Myocyte (in vitro differentiated cells): ENCODE results near the gene GATM. TPM values are rescaled to one million over a fixed set of nuclear protein-coding genes. Genes with fewer than 3 reads are reported as not detected.

ENCODE experiments used
- DNase-seq: peaks from one replicate; pipeline ENCODE4 v3.0.0-alpha.2; 2012; ENCODE audit warnings: low read depth
- polyA plus RNA-seq: library from polyadenylated mRNA; unstranded; fragments of >200 nt; gene quantifications from one replicate; pipeline ENCODE4 v1.2.1, GENCODE V29; 2012; ENCODE audit warnings: missing spikeins
- total RNA-seq: library from RNA; depleted of rRNA; stranded (reverse); fragments of >200 nt; gene quantifications from 2 replicates; pipeline ENCODE4 v1.2.3, GENCODE V29; 2014

GATM gene, protein sequence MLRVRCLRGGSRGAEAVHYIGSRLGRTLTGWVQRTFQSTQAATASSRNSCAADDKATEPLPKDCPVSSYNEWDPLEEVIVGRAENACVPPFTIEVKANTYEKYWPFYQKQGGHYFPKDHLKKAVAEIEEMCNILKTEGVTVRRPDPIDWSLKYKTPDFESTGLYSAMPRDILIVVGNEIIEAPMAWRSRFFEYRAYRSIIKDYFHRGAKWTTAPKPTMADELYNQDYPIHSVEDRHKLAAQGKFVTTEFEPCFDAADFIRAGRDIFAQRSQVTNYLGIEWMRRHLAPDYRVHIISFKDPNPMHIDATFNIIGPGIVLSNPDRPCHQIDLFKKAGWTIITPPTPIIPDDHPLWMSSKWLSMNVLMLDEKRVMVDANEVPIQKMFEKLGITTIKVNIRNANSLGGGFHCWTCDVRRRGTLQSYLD
- total RNA-seq, result 36.4 and 47.1 TPM in 2 replicates
- 4.3 TPM for polyA plus RNA-seq

DNA sequence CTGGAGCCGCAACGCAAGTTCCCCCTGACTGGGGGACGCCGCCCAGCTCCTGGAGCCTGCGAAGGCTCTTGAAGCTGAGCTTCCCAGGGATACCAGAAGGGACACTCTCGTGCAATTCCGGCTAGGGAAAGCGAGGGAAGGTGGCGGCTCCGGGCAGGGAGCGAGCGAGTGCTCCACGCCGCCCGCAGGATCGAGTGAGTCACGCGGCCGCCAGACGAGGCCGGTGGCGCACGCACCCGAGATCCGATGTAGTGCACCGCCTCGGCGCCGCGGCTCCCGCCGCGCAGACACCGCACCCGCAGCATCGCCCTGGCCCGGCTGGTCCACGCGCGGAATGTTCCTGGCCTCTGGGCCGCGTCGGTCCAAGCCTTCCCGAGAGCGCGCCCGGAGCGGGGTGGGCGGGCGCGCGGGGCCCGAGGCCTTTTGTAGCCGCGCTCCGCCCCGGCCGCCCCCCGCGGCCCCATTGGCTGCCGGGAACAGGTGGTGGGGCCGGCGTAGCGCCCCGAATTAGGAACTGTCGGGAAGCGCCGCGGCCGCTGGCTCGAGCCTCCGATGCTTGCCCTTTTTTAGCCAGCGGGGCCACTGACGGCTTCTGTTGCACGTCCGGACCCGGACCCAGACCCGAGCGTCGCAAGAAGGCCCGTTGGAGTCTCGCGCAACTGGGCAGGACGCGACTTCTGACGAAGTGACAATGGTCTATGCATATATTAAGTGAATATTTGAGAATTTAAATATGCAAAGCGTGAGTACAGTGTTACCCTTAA lies at the start of gene GATM:
Gene GATM (minus strand): TSS at position 396 of the 764 bp plus-strand sequence. CDS start 91 bp downstream, at position 305.
- peak; percentile 88 for DNase-seq

GRCh38 chr15:45427085-45427484 lies 48.7 kb upstream of the GATM start:
- DNase-seq, result no peak

- DNase-seq, result no peak
Observed at GRCh38 chr15:45425135-45425534, 46.8 kb upstream of the GATM start.

GRCh38 chr15:45424429-45424828 lies 46.1 kb upstream of the GATM start:
- no peak for DNase-seq

DNA sequence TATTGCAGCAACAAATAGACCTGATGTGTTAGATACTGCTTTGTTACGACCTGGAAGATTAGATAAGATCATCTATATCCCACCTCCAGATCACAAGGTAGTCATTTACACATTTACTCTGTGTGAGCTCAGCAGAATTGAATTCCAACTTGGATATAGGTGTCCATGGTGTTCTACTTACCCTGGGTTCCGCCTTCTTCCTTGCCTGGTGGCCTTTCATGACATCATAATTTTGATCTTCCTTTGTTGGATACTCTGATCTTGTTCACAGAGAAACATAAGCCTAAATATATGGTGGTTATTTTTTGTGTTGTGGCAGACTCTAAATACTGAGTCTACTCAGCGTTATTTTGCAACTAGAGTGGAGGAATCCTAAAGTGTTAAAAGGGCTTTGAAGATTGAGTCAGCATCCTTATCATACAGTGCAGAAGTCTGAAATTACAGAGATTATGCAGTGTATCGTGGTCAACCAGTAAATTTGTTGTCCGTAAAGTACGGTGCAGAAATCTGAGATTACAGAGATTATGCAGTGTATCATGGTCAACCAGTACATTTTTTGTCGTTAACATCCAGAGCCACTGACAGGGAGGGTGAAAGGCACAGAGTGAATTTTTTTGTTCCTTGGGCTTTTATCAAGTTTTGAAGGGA lies 39.1 kb upstream of the GATM start:
- no peak for DNase-seq

DNA sequence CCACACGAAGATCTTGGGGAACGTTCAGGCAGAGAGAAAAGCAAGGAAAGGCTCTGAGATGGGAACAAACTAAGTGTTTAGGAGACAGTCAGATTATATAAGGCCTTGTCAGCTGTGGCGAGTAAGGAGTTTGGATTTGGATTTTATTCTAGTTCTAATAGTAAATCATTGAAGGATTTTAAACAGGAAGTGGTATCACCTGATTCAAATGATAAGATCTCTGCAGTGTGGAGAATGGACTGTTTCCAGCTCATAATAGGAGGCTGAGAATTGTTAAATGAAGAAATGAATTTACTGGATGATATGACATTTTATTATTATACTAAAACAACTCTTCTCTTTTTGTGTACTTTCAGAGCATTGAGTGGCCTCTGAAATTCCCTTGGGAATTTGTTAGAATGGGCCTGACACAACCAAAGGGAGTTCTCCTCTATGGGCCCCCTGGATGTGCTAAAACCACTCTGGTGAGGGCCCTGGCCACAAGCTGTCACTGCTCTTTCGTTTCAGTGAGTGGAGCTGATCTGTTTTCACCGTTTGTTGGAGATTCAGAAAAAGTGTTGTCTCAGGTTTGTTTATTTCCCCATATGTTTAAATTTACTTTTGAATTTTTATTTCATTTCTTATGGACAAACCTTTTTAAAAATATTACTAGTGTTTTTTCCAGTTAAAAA lies 36.0 kb upstream of the GATM start:
- DNase-seq, result no peak

DNA sequence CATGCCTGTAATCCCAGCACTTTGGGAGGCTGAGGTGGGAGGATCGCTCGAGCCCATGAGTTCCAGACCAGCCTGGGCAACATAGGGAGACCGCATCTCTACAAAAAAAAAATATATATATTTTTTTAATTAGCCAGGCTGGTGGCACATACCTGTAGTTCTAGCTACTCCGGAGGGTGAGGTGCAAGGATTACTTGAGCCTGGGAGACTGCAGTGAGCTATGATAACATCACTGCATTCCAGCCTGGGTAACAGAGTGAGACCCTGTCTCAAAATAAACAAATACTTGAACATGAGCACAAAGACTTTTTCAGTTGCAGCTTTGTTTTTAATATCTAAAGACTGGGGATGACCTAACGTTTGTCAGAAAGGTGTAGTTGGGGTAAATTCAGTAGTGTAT lies 31.3 kb upstream of the GATM start:
- no peak for DNase-seq

DNA sequence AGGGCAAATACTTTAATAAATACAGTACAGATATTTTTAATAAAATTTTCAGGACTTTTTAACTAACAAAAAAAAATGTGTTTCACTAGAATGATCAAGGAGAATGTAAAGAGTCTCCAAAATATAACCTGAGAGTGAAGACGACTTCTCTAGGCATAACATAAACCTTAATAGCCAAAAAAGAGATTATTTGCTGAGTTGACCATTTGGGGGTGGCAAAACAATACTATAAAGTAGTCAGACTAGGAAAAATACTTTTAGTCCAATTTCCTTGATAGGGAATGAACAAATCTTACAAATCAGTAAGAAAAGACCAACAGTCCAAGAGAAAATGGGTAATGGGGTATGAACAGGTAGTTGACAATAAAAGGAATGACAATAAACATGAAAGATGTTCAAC lies 29.4 kb upstream of the GATM start:
- DNase-seq, result no peak

DNA sequence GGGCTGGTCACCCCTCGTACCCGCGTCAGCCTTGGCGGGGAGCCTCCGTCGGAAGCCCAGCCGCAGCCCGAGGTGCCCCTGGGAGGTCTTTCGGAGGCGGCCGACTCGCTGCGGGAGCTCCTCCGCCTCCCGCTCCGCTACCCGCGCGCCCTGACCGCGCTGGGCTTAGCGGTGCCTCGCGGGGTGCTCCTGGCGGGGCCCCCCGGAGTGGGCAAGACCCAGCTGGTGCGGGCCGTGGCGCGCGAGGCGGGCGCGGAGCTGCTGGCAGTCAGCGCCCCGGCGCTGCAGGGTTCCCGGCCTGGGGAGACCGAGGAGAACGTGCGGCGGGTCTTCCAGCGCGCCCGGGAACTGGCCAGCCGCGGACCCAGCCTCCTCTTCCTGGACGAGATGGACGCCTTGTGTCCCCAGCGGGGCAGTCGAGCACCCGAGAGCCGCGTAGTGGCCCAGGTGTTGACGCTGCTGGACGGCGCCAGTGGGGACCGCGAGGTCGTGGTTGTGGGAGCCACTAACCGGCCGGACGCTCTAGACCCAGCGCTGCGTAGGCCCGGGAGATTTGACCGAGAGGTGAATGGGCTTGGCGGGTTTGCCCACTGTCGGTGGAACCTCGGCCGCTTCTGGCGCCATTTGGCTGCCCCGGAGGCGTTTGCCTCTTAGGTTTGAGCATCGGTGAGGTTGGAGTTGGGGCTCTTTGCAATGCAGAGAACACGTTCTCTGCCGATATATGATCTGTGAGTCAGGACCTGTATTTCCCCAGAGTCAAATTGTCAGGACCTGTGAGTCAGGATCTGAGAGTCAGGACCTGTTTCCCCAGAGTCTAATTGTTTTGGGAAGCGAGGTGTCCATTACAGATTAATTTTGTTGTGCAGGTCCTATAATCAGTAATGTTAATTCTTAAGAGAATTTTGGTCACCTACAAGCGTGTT lies 24.9 kb upstream of the GATM start:
- peak; percentile 38 for DNase-seq

DNA sequence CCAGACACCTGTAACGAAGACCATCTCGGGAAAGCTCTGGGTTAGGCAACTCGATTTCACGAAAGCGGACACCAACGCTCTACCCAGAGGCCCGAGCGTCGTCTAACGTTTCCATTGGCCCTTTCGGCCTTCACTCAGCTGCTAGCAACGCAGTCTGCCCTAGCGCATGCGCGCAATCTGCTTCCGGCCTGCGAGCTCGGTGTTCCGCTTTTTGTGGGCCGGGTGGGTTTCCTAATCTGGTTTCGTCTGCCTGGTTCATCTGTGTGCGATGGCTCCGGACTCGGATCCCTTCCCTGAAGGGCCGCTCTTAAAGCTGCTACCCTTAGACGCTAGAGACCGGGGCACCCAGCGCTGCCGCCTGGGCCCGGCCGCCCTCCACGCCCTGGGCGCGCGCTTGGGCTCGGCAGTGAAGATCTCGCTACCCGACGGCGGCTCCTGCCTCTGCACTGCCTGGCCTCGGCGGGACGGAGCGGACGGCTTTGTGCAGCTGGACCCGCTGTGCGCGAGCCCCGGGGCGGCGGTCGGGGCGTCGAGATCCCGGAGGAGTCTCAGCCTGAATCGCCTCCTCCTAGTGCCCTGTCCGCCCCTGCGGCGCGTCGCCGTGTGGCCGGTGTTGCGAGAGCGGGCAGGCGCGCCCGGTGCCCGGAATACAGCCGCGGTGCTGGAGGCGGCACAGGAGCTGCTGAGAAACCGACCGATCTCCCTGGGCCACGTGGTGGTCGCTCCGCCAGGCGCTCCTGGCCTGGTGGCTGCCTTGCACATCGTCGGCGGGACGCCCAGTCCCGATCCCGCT lies 24.0 kb upstream of the GATM start:
- peak; percentile 99 for DNase-seq

- DNase-seq, result no peak
Observed at GRCh38 chr15:45401665-45402161, 23.4 kb upstream of the GATM start.

DNA sequence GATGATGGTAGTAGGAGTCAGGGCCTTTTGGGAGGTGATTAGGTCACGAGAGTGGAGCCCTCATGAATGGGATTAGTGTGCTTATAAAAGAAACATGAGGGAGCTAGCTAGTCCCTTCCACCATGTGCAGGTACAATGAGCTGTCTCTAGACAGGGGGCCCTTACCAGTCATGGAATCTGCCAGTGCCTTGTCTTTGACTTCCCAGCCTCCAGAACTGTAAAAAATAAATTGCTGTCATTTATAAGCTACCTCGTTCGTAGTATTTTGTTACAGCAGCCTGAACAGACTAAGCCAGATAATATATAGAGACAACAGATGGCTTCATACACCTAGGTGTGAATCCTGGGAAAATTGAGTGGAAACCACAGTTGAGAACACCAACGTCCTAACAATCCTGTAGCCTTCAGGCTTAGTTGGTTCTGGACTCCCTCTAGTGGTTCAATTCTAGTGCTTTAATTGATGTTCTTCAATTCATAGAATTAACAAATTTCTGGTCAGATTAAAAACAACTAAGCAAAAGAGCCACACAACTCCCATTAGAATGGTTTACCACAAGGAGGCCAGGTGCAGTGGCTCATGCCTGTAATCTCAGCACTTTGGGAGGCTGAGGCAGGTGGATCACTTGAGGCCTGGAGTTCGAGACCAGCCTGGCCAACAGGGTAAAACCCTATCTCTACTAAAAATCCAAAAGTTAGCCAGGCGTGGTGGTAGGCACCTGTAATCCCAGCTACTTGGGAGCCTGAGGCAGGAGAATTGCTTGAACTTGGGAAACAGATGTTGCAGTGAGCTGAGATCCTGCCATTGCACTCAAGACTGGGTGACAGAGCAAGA lies 21.3 kb upstream of the GATM start:
- peak; percentile 68 for DNase-seq

GRCh38 chr15:45397116-45397665 lies 18.8 kb upstream of the GATM start:
- no peak for DNase-seq

DNA sequence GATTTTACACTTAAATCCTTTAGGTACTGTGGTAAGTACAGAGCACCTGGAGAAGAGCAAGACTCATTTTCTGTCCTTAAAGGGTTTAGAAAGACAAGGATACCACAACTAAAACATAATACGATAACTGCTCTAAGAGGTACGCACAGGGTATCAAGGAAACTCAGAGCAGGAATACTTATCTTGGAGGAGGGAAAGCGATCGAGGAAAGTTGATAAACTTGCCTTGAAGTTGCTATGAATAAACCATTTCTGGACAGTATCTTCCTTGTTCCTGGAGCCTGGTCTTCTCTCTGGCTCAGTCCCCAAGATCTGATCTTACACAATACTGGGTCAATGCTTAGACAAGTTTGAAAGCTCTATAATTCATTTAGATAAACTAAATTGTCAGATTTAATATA lies 17.6 kb upstream of the GATM start:
- DNase-seq, result no peak

DNA sequence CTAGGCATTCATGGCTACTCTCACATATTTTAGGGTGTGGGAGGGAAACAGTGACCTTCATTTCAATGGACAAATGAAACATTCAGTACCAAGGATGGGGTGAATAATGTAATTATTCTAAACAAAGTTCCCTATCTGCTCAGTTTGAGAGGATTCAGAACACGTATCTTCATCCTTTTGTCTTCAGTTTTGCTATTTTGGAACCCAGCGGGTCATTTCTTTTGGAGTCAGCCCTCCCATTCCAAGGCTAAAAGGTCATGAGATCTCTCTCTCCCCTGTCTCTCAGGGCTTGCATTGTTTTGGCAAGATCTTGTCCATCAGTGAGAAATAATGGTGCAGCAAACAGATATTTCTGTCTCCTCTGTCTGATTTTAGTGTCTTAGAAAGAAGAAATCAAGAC lies 16.3 kb upstream of the GATM start:
- DNase-seq, result no peak

DNA sequence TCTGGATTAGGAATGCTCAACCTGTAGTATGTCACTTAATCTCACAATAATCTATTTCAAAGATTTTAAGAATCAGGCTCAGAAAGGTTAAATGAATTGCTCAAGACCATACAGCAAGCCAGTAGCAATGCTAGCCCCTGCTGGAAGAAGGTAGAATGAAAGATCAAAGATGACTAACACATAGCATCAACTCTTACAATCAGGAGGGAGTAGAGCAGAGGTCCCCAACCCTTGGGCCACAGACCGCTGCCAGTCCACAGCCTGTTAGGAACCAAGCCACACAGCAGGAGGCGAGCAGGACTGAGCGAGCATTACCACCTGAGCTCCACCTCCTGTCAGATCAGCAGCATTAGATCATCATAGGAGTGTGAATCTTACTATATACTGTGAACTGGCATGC lies 15.5 kb upstream of the GATM start:
- DNase-seq, result no peak

DNA sequence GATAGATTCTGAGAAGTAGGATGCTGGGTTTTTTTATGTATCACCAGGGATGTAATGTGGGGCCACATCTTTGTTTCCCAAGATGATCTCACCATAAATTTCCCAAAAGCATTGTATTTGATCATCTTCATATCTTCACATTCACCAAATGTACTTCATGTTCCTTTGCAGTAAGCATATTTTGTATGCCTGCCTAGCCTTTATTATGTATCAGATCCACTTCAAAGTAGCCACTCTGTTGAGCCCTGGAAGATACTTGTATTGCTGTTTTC lies 14.2 kb upstream of the GATM start:
- no peak for DNase-seq
